Cerebellar nuclear complex (tissue), 1 donor: ENCODE measurements around the gene DNMT3A.
"Not testable (repeated sequence)": the region's sequence is repeated elsewhere in the genome, so short reads cannot be mapped to it uniquely, and the experiment has no call there.

ENCODE experiments used
- DNase-seq, 2 experiments: peaks; one replicate each; lab custom pipeline; 2025; lab: John Stamatoyannopoulos, UW

Gene DNMT3A

GRCh38 chr2:25283921-25284320 is 57.8 kb downstream of the DNMT3A start:
- no peak for DNase-seq

- no peak for DNase-seq
Measured at GRCh38 chr2:25281941-25282340, 59.8 kb downstream of the DNMT3A start.

GRCh38 chr2:25281522-25281921 is 60.2 kb downstream of the DNMT3A start:
- peak in 1 of 2 experiments; percentile 23 for DNase-seq

- no peak for DNase-seq
Measured at GRCh38 chr2:25280051-25280687, 61.6 kb downstream of the DNMT3A start.

- DNase-seq: peak in 1 of 2 experiments; percentile 11
Measured at GRCh38 chr2:25279091-25279651, 62.6 kb downstream of the DNMT3A start.

- no peak for DNase-seq
Measured at GRCh38 chr2:25276569-25277465, 64.9 kb downstream of the DNMT3A start.

GRCh38 chr2:25275575-25275965 is 66.2 kb downstream of the DNMT3A start:
- no peak for DNase-seq

GRCh38 chr2:25274868-25275574 is 66.7 kb downstream of the DNMT3A start:
- no peak for DNase-seq

GRCh38 chr2:25273985-25274535 is 67.7 kb downstream of the DNMT3A start:
- no peak for DNase-seq

GRCh38 chr2:25272705-25273104 is 69.0 kb downstream of the DNMT3A start:
- DNase-seq: not testable (repeated sequence)

- DNase-seq: no peak
Measured at GRCh38 chr2:25270061-25270460, 71.7 kb downstream of the DNMT3A start.

GRCh38 chr2:25269233-25269632 is 72.5 kb downstream of the DNMT3A start:
- DNase-seq: no peak

GRCh38 chr2:25268139-25268538 is 73.6 kb downstream of the DNMT3A start:
- no peak for DNase-seq

GRCh38 chr2:25266399-25266798 is 75.3 kb downstream of the DNMT3A start:
- DNase-seq: peak in 1 of 2 experiments; percentile 47

GRCh38 chr2:25265802-25266201 is 75.9 kb downstream of the DNMT3A start:
- DNase-seq: no peak

- no peak for DNase-seq
Measured at GRCh38 chr2:25265001-25265400, 76.7 kb downstream of the DNMT3A start.

GRCh38 chr2:25262288-25262687 is 79.4 kb downstream of the DNMT3A start:
- DNase-seq: no peak

GRCh38 chr2:25259737-25260124 is 82.0 kb downstream of the DNMT3A start:
- no peak for DNase-seq

- no peak for DNase-seq
Measured at GRCh38 chr2:25258847-25259736, 82.6 kb downstream of the DNMT3A start.

GRCh38 chr2:25257931-25258846 is 83.5 kb downstream of the DNMT3A start:
- no peak for DNase-seq
